Erythroblast (primary cell): ENCODE measurements around the gene CFAP20.

Experiments
- GATA1 ChIP-seq: IDR thresholded peaks from 2 replicates; pipeline ENCODE4 v1.6.1; 2011; ENCODE audit warnings: low read depth, mild to moderate bottlenecking, control low read depth, low read length, moderate library complexity
- POLR2A ChIP-seq: IDR thresholded peaks from 2 replicates; pipeline ENCODE4 v1.6.1; 2011; ENCODE audit warnings: mild to moderate bottlenecking, low read length

- no peak for TF ChIP-seq POLR2A
- no peak for TF ChIP-seq GATA1
These were observed 52.7 kb downstream of the CFAP20 start for GRCh38 chr16:58076514-58076913.
